H1 (cell line): ENCODE results near the gene KCNQ1OT1. TPM values are rescaled to one million over a fixed set of nuclear protein-coding genes. Genes with fewer than 3 reads are reported as not detected.

Source experiments
- HDAC2 ChIP-seq, 2 experiments: fragments of 300-600 bp in 1 of 2; sonication (generic) in 1 of 2; IDR thresholded peaks; 2 replicates each; pipeline ENCODE4 v1.6.1; 2011 to 2012; ENCODE audit warnings: low read depth in 2 of 2, low read length in 2 of 2, mild to moderate bottlenecking in 2 of 2, moderate library complexity in 2 of 2, borderline replicate concordance in 1 of 2, inconsistent platforms in 1 of 2
- RFX5 ChIP-seq: IDR thresholded peaks from 2 replicates; pipeline ENCODE4 v1.6.1; 2011; ENCODE audit warnings: low read depth, low read length, improper control_type of control experiment, borderline replicate concordance
- TAF1 ChIP-seq: IDR thresholded peaks from 2 replicates; pipeline ENCODE4 v1.6.1; 2011; ENCODE audit warnings: mild to moderate bottlenecking, low read depth, low read length
- polyA plus RNA-seq, 7 experiments: library from polyadenylated mRNA; depleted of rRNA in 3 of 7; stranded (reverse) in 5 of 7; unstranded in 2 of 7; fragments of >200 nt in 5 of 7; fragments of 200-250 nt in 2 of 7; gene quantifications; 1 replicate in 5 of 7; 2 replicates in 1 of 7; 4 replicates in 1 of 7; pipeline versions ENCODE4 v1.2.1 to v1.2.3, GENCODE V29; 2011 to 2013; ENCODE audit warnings: missing spikeins in 2 of 7, mixed read lengths in 2 of 7
- total RNA-seq: library from RNA; stranded (reverse); fragmentation: NEBNext Ultra II Directional; extraction: Animal tissue kit (Norgen Biotek cat#: 25700); gene quantifications from 2 replicates; pipeline ENCODE4 v1.2.1, GENCODE V29; 2021
- TF ChIP-seq, protein P1 (sequence below), 3 experiments: IDR thresholded peaks; 1 replicate in 2 of 3; 2 replicates in 1 of 3; pipeline versions ENCODE4 v1.5.1 to v1.6.1; 2011; ENCODE audit warnings: low read length in 3 of 3, mild to moderate bottlenecking in 3 of 3, inconsistent platforms in 2 of 3, low read depth in 1 of 3, moderate library complexity in 1 of 3; ENCODE audit not compliant: insufficient read depth in 1 of 3; ENCODE audit errors: control extremely low read depth in 1 of 3
- TF ChIP-seq, protein P2 (sequence below): IDR thresholded peaks from 2 replicates; pipeline ENCODE4 v1.6.1; 2012; ENCODE audit warnings: inconsistent platforms

Gene KCNQ1OT1
- total and polyA plus RNA-seq, 2 of the 8 experiments (the other 6 are each of a cell fraction or from before 2014, with no cell fraction given), result 0.21 to 1.2 TPM

DNA sequence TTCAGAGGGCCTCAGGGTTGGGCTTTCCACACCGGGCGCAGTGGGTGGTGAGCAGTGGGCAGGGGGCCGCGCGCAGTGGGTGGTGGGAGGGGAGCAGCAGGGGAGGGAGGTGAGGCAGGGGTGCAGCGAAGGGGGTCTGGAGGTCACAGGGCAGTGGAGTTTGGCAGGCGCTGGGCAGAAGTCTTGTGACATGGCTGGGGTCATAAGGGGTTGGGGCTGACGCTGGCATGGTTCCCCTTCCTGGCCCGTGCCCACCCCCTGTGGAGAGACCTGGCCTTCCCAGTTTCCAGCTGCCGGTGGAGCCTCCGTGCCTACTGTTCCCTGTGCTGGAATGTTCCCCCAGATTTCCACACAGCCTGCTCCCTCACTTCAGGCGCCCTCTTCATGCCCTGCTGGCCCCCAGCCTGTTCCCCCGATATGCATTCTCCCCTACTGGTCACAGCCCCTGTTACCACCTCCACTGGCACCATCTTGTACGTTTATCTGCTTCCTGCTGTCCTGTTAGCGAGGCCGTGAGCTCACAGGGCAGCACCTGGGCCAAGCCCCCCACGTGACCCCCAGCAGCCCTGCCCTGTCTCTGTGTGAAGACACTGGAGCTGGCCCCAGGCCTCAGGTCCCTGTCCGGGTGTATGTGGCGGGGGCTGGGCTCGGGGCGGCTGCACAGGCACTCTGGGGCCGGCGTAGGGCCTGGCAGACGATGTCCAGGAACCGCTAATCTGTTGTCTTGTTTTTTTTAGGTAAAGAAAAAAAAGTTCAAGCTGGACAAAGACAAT lies 111.6 kb downstream of the KCNQ1OT1 start (continued):
- TF ChIP-seq, protein P1, sequence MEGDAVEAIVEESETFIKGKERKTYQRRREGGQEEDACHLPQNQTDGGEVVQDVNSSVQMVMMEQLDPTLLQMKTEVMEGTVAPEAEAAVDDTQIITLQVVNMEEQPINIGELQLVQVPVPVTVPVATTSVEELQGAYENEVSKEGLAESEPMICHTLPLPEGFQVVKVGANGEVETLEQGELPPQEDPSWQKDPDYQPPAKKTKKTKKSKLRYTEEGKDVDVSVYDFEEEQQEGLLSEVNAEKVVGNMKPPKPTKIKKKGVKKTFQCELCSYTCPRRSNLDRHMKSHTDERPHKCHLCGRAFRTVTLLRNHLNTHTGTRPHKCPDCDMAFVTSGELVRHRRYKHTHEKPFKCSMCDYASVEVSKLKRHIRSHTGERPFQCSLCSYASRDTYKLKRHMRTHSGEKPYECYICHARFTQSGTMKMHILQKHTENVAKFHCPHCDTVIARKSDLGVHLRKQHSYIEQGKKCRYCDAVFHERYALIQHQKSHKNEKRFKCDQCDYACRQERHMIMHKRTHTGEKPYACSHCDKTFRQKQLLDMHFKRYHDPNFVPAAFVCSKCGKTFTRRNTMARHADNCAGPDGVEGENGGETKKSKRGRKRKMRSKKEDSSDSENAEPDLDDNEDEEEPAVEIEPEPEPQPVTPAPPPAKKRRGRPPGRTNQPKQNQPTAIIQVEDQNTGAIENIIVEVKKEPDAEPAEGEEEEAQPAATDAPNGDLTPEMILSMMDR (IDR thresholded peaks at IDR 0.05; ENCODE audit: control extremely low read depth in 1 of 3, insufficient read depth in 1 of 3, low read depth in 1 of 3, low read length in 3 of 3), result no peak
- no peak for TF ChIP-seq HDAC2 (IDR thresholded peaks at IDR 0.05; ENCODE audit: borderline replicate concordance in 1 of 2, low read depth in 2 of 2, low read length in 2 of 2)
- TF ChIP-seq, protein P2, sequence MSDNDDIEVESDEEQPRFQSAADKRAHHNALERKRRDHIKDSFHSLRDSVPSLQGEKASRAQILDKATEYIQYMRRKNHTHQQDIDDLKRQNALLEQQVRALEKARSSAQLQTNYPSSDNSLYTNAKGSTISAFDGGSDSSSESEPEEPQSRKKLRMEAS, result no peak
- no peak for TF ChIP-seq RFX5
- TF ChIP-seq TAF1, result no peak
